Mammary microvascular endothelial cell (primary cell): Measurements from ENCODE around the gene UNC93A. TPM values are rescaled to one million over a fixed set of nuclear protein-coding genes. Genes with fewer than 3 reads are reported as not detected.

ENCODE experiments used
- total RNA-seq: library from RNA; depleted of rRNA; stranded (reverse); fragments of >200 nt; gene quantifications from 2 replicates; pipeline ENCODE4 v1.2.3, GENCODE V29; 2015

Gene UNC93A
- total RNA-seq, result not detected in 2 replicates

DNA sequence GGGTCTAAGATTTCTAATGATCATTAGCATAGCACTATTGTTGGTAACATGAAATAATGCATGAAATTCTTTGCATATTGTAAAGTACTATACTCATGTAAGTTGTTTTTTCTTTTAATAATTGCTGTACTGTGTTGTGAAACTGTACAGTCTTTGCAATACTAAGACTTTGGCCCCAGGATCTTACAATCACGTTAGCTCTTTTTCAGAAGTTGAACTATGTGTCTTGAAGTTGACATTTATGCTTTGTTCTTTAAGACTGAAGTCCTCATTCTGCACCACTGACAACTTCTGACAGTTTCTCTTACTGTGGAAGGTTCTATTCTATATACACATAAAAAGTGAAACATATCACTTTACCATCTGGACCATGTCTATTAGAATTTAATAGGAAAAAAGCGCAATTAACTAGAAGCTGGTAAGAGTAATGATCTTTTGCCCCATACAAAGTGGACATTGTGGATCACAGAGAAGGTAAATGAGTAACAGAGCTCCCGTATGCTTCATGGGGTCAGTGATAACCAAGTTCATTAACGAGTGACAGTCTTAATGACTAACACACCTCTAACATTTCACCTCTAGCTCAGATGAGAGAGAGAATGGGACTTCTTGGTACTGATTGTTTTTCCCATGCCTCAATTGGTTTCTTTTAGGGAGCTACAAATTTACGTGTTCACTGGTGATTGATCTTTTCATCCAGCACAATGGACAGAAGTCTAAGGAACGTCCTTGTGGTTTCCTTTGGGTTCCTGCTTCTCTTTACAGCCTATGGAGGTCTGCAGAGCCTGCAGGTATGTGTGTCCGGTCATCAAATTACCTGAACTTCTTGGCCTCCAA lies at the start of gene UNC93A:
Gene UNC93A, plus strand, starts transcription at position 530 of the 837 bp plus-strand sequence. Its CDS starts 175 bp downstream, at position 705.

Other genes with a start within 250 kb of the UNC93A start
- gene CCR6, start 168.2 kb upstream of the UNC93A start, total RNA-seq, result not detected in 2 replicates
- not detected in 2 replicates for gene GPR31, start 133.3 kb upstream of the UNC93A start, total RNA-seq
- not detected in 2 replicates for gene TTLL2, start 33.8 kb downstream of the UNC93A start, total RNA-seq